Activated CD8-positive, alpha-beta memory T cell treated with anti-CD3 and anti-CD28 coated beads for 24 hours (primary cell): Measurements from ENCODE around the gene CRELD1.
"Not testable (repeated sequence)": the region's sequence is repeated elsewhere in the genome, so short reads cannot be mapped to it uniquely, and the experiment has no call there.

Source experiments
- DNase-seq: peaks from one replicate; pipeline ENCODE4 v3.0.0-alpha.2; 2020

CRELD1 gene

GRCh38 chr3:9937486-9938238 is 4.0 kb downstream of the CRELD1 start:
- DNase-seq = no peak

GRCh38 chr3:9938966-9939365 is 5.3 kb downstream of the CRELD1 start:
- DNase-seq = no peak

DNA sequence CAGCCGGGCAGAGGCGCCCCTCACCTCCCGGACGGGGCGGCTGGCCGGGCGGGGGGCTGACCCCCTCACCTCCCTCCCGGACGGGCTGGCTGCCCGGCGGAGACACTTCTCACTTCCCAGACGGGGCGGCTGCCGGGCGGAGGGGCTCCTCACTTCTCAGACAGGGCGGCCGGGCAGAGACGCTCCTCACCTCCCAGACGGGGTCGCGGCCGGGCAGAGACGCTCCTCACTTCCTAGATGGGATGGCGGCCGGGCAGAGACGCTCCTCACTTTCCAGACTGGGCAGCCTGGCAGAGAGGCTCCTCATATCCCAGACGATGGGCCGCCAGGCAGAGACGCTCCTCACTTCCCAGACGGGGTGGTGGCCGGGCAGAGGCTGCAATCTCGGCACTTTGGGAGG is 6.3 kb downstream of the CRELD1 start:
- not testable (repeated sequence) for DNase-seq

DNA sequence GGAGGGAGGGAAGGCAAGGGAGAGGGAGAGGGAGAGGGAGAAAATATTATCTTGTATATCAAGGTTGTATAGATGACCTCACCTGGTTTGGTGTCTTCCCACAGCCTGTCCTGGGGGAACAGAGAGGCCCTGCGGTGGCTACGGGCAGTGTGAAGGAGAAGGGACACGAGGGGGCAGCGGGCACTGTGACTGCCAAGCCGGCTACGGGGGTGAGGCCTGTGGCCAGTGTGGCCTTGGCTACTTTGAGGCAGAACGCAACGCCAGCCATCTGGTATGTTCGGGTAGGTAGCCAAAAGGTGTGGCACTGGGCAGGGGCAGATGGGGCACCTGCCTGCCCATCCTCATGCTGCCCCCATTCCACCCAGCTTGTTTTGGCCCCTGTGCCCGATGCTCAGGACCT is 7.1 kb downstream of the CRELD1 start:
- DNase-seq = no peak

DNA sequence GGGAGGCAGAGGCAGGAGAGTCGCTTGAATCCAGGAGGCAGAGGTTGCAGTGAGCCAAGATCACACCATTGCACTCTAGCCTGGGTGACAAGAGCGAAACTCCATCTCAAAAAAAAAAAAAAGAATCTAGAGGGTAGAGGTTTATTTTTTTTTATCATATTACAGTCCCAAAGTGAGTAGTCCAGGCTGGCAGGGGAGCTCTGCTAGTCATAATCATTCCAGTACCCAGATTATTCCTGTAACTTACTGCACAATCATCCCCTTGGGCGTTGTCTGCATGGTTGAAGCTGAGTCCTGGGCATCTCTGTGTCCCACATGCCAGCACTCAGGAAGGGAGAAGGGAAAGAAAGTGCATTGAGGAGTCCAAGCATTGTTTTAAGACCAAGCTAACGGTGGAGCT is 8.5 kb downstream of the CRELD1 start:
- DNase-seq = no peak

- DNase-seq = no peak
These were observed 9.5 kb downstream of the CRELD1 start for GRCh38 chr3:9942934-9943690.

- DNase-seq = no peak
These were observed 10.6 kb downstream of the CRELD1 start for GRCh38 chr3:9944271-9944670.

DNA sequence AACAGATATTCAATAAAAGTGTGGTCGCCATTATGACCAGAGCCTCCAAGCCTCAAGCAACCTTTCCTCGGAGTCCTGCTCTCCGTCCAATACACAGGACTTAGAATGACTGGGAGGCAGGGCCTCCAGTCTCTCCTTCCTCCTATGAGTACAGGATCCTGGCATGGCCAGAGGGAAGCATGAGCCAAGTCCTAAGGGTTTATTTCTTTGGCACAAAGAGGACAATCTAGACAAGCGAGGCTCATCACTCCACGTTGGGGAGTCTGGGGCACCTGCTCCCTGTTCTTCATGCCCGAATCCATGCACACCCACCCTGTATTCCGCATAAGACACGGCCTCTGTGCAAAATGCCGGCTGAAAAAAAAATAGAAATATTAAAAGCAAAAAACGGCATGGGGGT is 11.7 kb downstream of the CRELD1 start:
- DNase-seq = no peak

GRCh38 chr3:9946112-9947024 is 12.7 kb downstream of the CRELD1 start:
- DNase-seq = peak; percentile 91

DNA sequence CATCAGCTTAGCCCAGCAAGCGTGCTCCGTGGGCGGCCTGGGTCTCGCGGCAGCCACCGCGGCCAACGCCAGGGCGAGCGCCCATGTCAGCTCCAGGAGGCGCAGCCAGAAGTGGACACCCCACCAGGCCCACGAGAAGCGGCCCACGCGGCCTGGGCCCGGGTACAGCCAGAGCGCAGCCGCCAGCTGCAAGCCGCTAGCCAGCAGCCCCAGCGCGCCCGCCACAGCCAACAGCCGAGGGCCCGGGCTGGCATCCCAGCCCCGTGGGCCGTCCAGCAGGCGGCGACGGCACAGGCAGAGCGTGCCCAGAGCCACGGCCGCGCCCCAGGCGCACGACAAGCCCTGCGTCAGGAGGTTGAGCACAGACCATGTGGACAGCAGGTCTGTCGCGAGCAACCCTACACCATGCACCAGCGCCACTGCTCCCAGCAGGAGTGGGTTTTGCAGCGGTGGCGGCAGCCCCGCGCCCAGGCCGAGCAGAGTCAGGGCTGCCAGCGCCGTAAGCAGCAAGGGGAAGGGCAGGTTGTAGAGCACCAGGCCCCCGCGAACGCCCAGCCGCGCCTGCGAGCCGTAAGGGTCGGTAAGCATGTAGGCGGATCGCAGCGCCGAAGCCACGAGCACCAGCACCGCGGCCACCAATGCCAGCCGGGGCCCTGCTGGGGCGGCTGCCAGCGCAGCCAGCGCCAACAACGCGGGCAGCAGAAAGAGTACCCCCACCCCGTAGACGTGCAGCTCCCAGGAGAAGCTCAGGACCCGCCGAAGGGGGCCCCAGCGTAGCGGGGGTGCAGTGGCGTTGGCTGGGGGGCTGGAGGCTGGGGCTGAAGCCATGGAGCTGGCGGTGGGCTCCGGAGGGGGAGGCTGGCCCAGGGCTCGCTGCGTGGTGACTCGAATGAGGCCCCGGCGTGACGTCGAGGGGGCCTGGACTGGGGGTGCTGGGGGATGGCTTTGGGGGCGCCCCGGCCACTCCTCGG is 13.7 kb downstream of the CRELD1 start:
- DNase-seq = no peak

GRCh38 chr3:9948586-9948985 is 15.0 kb downstream of the CRELD1 start:
- no peak for DNase-seq

- DNase-seq = no peak
These were observed 15.5 kb downstream of the CRELD1 start for GRCh38 chr3:9949115-9949514.

- DNase-seq = no peak
These were observed 16.0 kb downstream of the CRELD1 start for GRCh38 chr3:9949626-9950025.

DNA sequence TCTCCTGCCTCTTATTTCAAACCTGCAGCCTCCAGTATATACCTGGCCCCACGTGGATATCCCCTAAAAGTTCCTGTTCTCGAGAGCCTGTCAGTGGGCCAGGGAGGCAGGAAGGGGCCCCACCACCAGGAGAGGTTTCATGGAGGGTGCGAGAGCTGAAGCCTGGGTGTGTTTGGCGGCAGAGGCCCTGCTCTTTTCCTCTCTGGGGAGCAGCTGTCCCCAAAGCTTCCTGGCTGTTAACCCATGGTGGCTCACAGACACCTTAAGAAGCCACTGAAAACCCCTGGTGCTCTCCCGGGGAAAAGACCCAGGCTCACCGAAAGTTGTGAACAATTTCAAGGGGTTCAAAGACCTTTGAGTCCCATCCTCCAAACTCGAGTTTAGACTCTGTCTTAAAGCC is 17.5 kb downstream of the CRELD1 start:
- DNase-seq = no peak

GRCh38 chr3:9951598-9951961 is 17.9 kb downstream of the CRELD1 start:
- no peak for DNase-seq

- DNase-seq = peak; percentile 84
These were observed 18.6 kb downstream of the CRELD1 start, which contains the start of gene PRRT3 for GRCh38 chr3:9951962-9952805. PRRT3 (minus strand) TSS chr3:9952408; CDS start chr3:9950115, 2,293 bp downstream.

GRCh38 chr3:9955067-9955502 is 21.5 kb downstream of the CRELD1 start:
- DNase-seq = no peak

- no peak for DNase-seq
These were observed 22.1 kb downstream of the CRELD1 start for GRCh38 chr3:9955611-9956352.

DNA sequence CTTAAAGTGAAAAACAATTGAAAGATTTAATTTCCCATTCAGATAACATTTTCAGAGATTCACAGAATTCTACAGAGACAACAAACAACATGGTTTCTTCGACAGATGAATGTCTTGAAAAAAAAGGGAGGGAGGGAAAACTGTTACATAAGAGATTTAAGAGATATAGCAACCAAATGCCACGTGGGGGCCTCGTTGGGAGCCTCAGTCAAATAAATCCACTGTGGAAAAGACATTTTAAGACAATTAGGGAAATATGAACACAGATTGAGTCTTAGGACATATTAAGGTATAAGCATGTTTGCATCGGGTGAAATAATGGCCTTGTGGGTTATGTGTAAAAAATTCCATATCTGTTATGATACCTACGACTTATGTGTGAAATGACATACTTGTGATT is 23.6 kb downstream of the CRELD1 start:
- no peak for DNase-seq

DNA sequence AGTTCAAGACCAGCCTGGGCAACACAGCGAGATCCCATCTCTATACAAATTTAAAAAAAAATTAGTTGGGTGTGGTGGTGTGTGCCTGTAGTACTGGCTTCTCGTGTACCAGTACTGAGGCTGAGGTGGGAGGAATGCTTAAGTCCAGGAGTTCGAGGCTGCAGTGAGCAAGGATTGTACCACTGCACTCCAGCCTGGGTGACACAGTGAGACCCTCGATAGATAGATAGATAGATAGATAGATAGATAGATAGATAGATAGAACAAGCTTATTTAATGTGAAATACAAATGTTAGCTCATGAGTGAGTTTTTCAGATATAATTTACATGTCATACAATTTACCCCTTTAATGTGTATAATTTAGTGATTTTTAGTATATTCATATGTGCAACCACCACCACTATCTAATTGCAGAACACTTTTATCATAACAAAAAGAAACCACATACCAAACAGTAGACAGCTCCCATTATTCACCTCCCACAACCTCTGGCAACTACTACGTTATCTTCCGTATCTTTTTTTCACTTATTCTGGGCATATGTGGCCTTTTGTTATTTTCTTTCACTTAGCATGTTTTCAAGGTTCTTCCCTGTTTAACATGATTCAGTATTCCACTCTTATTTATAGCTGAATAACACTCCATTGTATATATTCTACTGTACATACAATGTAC is 31.7 kb downstream of the CRELD1 start:
- no peak for DNase-seq
